Measurements from ENCODE around the gene HSPA12B. TPM values are rescaled to one million over a fixed set of nuclear protein-coding genes. Genes with fewer than 3 reads are reported as not detected.

The HSPA12B gene
- total and polyA plus RNA-seq, 2 donors (not counting 3 experiments of a cell fraction or from before 2014, with no cell fraction given), result 3.7 to 6.6 TPM

- Histone ChIP-seq H4K20me1 (replicated peaks; ENCODE audit: control insufficient read depth, extremely low read depth, insufficient read depth, low read length) (no peaks in the 10 kb centered on the region), H3K27me3 (ENCODE audit: control insufficient read depth in 2 of 2, insufficient read depth in 2 of 2, low read length in 2 of 2) (no peaks in the 10 kb centered on the region), H3K4me2 (ENCODE audit: insufficient read depth, low read length) (no peak overlapping the region), H3K4me3 (replicated peaks in 1 of 3; ENCODE audit: insufficient read depth in 1 of 3, low read depth in 1 of 3, low read length in 3 of 3) (no peak overlapping the region), H3K36me3 (ENCODE audit: control insufficient read depth in 2 of 2, extremely low read depth in 1 of 2, insufficient read depth in 2 of 2, low read length in 2 of 2) (peaks cover 0 to 9% of the 10 kb centered on the region in 2 experiments), H3K9ac (replicated peaks; ENCODE audit: extremely low read depth, insufficient read depth, low read length) (no peak overlapping the region), H3K79me2 (ENCODE audit: control insufficient read depth, insufficient read depth, low read length) (no peaks in the 10 kb centered on the region), H3K27ac (ENCODE audit: insufficient read depth, low read depth, low read length) (no peak overlapping the region), H2AFZ (ENCODE audit: low read depth, low read length) (no peak overlapping the region), H3K9me1 (replicated peaks; ENCODE audit: control insufficient read depth, extremely low read depth, insufficient read depth, low read length) (no peaks in the 10 kb centered on the region), H3K9me3 (replicated peaks; ENCODE audit: control insufficient read depth, insufficient read depth, low read length) (no peaks in the 10 kb centered on the region), H3K4me1 (ENCODE audit: control insufficient read depth, extremely low read depth, insufficient read depth, low read length) (no peaks in the 10 kb centered on the region)
- DNase-seq (ENCODE audit: low read depth, low spot score) (no peak), FAIRE-seq (no peak)
- TF ChIP-seq POLR2AphosphoS5 (IDR thresholded peaks at IDR 0.05; ENCODE audit: insufficient read depth, low read depth, low read length), result no peak
- TF ChIP-seq CTCF (IDR thresholded peaks at IDR 0.05; ENCODE audit: extremely low read depth in 1 of 2, insufficient read depth in 1 of 2, low read depth in 1 of 2, low read length in 2 of 2), result no peak
- TF ChIP-seq MAX (IDR thresholded peaks at IDR 0.05; ENCODE audit: insufficient read depth, insufficient read length), result no peak
- no peak for TF ChIP-seq FOS (IDR thresholded peaks at IDR 0.05; ENCODE audit: borderline replicate concordance, insufficient read depth, low read length)
- TF ChIP-seq POLR2A (IDR thresholded peaks at IDR 0.05; ENCODE audit: low read depth, low read length), result no peak
- no peak for TF ChIP-seq MYC (IDR thresholded peaks at IDR 0.05; ENCODE audit: low read depth, low read length)
- no peak for TF ChIP-seq JUN (IDR thresholded peaks at IDR 0.05; ENCODE audit: borderline replicate concordance, insufficient read depth, insufficient read length, low read depth)
- TF ChIP-seq EZH2 (IDR thresholded peaks at IDR 0.05; ENCODE audit: borderline replicate concordance, low read depth, low read length, severe bottlenecking), result no peak
- TF ChIP-seq GATA2 (IDR thresholded peaks at IDR 0.05; ENCODE audit: insufficient read depth, insufficient read length, low read depth, low read length), result no peak
- dilution Hi-C loops (cut with MboI; ENCODE audit: extremely low pct_ligation_motif_present, low sequenced_read_pairs) (no loop called here), intact Hi-C loops (cut with micrococcal nuclease) (no loop called here)
- CTCF ChIA-PET, result interaction anchor here (1.2 to 2.7 kb wide), 5 partner anchors 9 to 196 kb away, joined by 3 to 7 read pairs (median 4); partner anchors contain the start of gene ADISSP
- POLR2A ChIA-PET, result no interaction called here
- no TSS peak for BruUV-seq (replicated peaks)
These were observed 26.9 kb downstream of the HSPA12B start for GRCh38 chr20:3759316-3759823.
